ENCODE measurements around the gene DHX35. TPM values are rescaled to one million over a fixed set of nuclear protein-coding genes. Genes with fewer than 3 reads are reported as not detected.

The DHX35 gene
- total RNA-seq, 3 donors from 2014 or later (not counting 1 experiment from before 2014, with no cell fraction given), result 8.8 to 11.4 (median 10.2) TPM

GRCh38 chr20:39039261-39039660 lies 77.1 kb downstream of the DHX35 start:
- Histone ChIP-seq H3K27me3 (ENCODE audit: control insufficient read depth, insufficient read depth, low read length) (no peaks in the 10 kb centered on the region), H3K9me3 (ENCODE audit: control insufficient read depth, insufficient read depth, low read length) (no peaks in the 10 kb centered on the region), H3K4me3 (ENCODE audit: low read length) (no peak overlapping the region), H3K36me3 (ENCODE audit: control insufficient read depth, insufficient read depth, low read length) (peaks cover 46% of the 10 kb centered on the region), H3K4me1 (ENCODE audit: control insufficient read depth, insufficient read depth, low read length) (no peaks in the 10 kb centered on the region), H3K27ac (ENCODE audit: low read length) (no peak overlapping the region)
- no peak overlapping the region for H3K27ac Mint-ChIP-seq
- no peak for TF ChIP-seq CTCF (IDR thresholded peaks at IDR 0.05)
- ATAC-seq, result no peak
- intact Hi-C loops (cut with micrococcal nuclease), result no loop called here
- no peaks in the 10 kb centered on the region for H3K9me3 Mint-ChIP-seq
- 100% methylated on average over 2 of the region's 3 CpGs for WGBS (ENCODE audit: insufficient coverage)
- no peaks in the 10 kb centered on the region for H3K4me1 Mint-ChIP-seq
- peaks cover 18% of the 10 kb centered on the region for H3K36me3 Mint-ChIP-seq
- H3K4me3 Mint-ChIP-seq, result no peak overlapping the region
- DNase-seq, result no peak
- H3K27me3 Mint-ChIP-seq (ENCODE audit: low read depth in 2 of 2), result no peaks in the 10 kb centered on the region

GRCh38 chr20:39040116-39040515 lies 78.0 kb downstream of the DHX35 start:
- no peaks in the 10 kb centered on the region for H3K27me3 Mint-ChIP-seq (ENCODE audit: low read depth in 2 of 2)
- Histone ChIP-seq H3K27me3 (ENCODE audit: control insufficient read depth, insufficient read depth, low read length) (no peaks in the 10 kb centered on the region), H3K27ac (ENCODE audit: low read length) (no peak overlapping the region), H3K9me3 (ENCODE audit: control insufficient read depth, insufficient read depth, low read length) (no peaks in the 10 kb centered on the region), H3K36me3 (ENCODE audit: control insufficient read depth, insufficient read depth, low read length) (peaks cover 41% of the 10 kb centered on the region), H3K4me1 (ENCODE audit: control insufficient read depth, insufficient read depth, low read length) (no peaks in the 10 kb centered on the region), H3K4me3 (ENCODE audit: low read length) (no peak overlapping the region)
- no peak for TF ChIP-seq CTCF (IDR thresholded peaks at IDR 0.05)
- ATAC-seq (no peak), DNase-seq (no peak)
- H3K4me3 Mint-ChIP-seq, result no peak overlapping the region
- peaks cover 18% of the 10 kb centered on the region for H3K36me3 Mint-ChIP-seq
- no peaks in the 10 kb centered on the region for H3K4me1 Mint-ChIP-seq
- no peaks in the 10 kb centered on the region for H3K9me3 Mint-ChIP-seq
- WGBS (ENCODE audit: insufficient coverage), result 95% methylated on average over 6 of the region's 6 CpGs
- no peak overlapping the region for H3K27ac Mint-ChIP-seq
- intact Hi-C loops (cut with micrococcal nuclease), result no loop called here

- TF ChIP-seq CTCF (IDR thresholded peaks at IDR 0.05), result no peak
- no peak overlapping the region for H3K4me3 ChIP-seq (ENCODE audit: low read length)
- over 99% methylated on average over 7 of the region's 7 CpGs for WGBS (ENCODE audit: insufficient coverage)
- Mint-ChIP-seq H3K4me3 (no peak overlapping the region), H3K4me1 (no peaks in the 10 kb centered on the region), H3K27ac (no peak overlapping the region), H3K27me3 (ENCODE audit: low read depth in 2 of 2) (no peaks in the 10 kb centered on the region), H3K9me3 (no peaks in the 10 kb centered on the region), H3K36me3 (peaks cover 12% of the 10 kb centered on the region)
- no peak overlapping the region for H3K27ac ChIP-seq (ENCODE audit: low read length)
- H3K36me3 ChIP-seq (ENCODE audit: control insufficient read depth, insufficient read depth, low read length), result peaks cover 33% of the 10 kb centered on the region
- intact Hi-C loops (cut with micrococcal nuclease), result no loop called here
- DNase-seq, result no peak
- H3K27me3 ChIP-seq (ENCODE audit: control insufficient read depth, insufficient read depth, low read length), result no peaks in the 10 kb centered on the region
- ATAC-seq, result no peak
- no peaks in the 10 kb centered on the region for H3K9me3 ChIP-seq (ENCODE audit: control insufficient read depth, insufficient read depth, low read length)
- H3K4me1 ChIP-seq (ENCODE audit: control insufficient read depth, insufficient read depth, low read length), result no peaks in the 10 kb centered on the region
These were observed 78.9 kb downstream of the DHX35 start for GRCh38 chr20:39041067-39041466.

Measured in natural killer cell (primary cell).